Left lobe of liver (tissue), 2 donors: ENCODE results near the gene ZFYVE26. TPM values are rescaled to one million over a fixed set of nuclear protein-coding genes. Genes with fewer than 3 reads are reported as not detected.

Experiments
- ATAC-seq: fragments of 200-7000 bp; cut with Tn5 transposase; one replicate; pipeline ENCODE4 v1.9.1; 2020; ENCODE audit warnings: mild to moderate bottlenecking, moderate library complexity
- DNase-seq: peaks from one replicate; pipeline ENCODE4 v3.0.0-alpha.2; 2020; ENCODE audit warnings: low spot score
- total RNA-seq: library from RNA; stranded (reverse); gene quantifications from one replicate; pipeline ENCODE4 v1.2.1, GENCODE V29; 2021
- donor health status: DM: no; HTN: no; CAD: no; lungs with moderate emphysema.
- donor health status: DM: no; HTN: yes; CAD: no.

The ZFYVE26 gene
- total RNA-seq, 1 donor from 2014 or later, result 9.9 TPM

DNA sequence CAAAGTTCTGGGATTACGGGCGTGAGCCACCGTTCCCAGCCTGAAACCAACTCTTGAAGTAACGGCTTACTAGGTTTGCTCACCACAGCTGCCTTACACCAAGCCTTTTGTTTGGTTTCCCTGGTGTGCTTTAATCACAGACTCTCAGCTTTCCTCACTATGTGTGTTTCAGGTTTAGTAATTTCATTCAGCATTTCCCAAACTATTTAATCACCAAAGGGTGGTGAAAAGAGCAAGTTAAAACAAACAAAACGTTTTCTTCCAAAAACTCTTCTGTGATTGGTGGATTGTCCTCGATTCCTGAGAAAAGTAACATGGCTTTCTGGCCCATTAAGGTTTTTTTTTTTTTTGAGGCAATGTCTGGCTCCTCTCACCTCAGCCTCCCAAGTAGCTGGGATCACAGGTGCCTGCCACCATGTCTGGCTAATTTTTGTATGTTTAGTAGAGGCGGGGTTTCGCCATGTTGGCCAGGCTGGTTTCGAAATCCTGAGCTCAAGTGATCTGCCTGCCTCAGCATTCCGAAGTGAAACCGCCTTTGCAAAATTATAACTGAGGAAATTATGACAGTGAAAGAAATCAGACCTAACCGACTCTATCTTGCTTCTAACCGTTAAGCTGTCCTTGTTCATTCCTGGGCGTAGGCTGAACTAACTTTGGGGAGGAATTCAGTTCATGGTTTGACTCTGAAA, 1.5 kb upstream of the ZFYVE26 start:
- no peak for DNase-seq
- ATAC-seq, result no peak

DNA sequence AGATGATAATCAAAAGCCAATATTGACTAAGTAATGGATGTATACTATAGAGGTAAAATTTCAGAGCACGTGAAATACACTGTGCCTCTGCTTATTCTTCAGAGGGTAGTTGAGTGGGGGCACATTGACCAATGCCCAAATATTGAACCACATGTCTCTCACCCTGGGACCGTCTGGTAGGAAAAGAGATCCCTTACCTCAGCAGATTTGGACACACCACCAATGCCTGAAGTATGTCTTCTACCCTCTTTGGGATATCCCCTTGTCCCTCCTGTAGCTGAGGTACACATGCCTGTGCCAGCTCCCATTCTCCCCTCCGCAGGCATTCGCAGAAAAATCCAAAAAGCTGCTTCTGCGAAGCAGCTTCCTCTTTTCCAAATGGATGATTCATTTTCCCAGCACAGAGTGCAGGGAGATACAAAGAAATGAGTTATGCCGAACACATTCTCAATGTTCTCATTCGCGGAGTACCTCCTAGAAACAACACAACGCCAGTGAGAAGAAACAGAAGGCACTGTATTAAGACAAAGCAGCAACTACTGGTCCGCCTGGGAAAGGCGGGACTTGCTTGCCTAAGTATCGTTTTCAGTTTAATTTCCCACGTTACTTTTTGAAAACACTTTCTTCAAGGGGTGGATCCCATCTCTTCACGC, 691 bp downstream of the ZFYVE26 start:
- ATAC-seq (no peak), DNase-seq (no peak)

GRCh38 chr14:67814821-67815220, 1.6 kb downstream of the ZFYVE26 start:
- ATAC-seq (no peak), DNase-seq (no peak)

DNA sequence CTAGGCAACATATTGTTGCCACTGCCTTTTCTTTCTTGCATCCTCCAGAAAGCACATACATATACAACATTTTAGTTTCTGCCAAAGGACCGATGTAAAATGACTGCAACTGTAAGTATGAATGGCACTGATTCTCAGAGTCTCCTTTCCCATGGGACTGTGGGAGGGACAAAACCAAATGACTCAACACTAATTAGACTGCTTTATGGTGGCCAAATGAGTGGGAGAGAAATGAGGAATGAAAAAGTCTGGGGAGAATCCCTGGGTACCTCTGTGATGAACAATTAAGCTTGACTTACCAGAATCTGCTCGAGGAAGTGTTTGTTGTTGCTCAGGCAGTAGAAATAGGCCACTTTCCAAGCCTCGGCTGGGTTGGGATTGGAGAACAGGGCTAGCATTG, 10.1 kb downstream of the ZFYVE26 start:
- ATAC-seq (no peak), DNase-seq (no peak)

- ATAC-seq, result no peak
- no peak for DNase-seq
Measured at GRCh38 chr14:67800743-67801142, 15.6 kb downstream of the ZFYVE26 start.

GRCh38 chr14:67798731-67799130, 17.7 kb downstream of the ZFYVE26 start:
- DNase-seq (no peak), ATAC-seq (no peak)

DNA sequence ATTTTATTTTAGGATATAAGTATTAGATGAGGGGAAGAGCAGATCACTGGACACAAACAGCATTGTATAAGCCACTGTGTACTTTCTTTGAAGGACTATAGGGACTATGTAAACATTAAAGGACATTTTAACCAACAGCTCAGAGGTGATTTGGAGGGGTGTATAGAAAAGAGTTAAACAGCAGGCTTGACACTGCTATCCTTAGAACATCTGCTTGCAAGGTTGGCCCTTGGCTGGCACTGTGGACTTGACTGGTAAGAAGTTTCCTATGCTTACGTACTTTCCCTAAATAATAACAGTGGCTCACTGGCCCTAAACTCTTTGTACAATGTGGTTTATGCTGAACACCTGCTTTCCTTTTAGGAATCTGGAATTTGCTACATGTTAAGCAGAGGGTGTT, 28.7 kb downstream of the ZFYVE26 start:
- ATAC-seq (no peak), DNase-seq (no peak)

GRCh38 chr14:67785270-67786109, 30.9 kb downstream of the ZFYVE26 start:
- no peak for ATAC-seq
- no peak for DNase-seq

DNA sequence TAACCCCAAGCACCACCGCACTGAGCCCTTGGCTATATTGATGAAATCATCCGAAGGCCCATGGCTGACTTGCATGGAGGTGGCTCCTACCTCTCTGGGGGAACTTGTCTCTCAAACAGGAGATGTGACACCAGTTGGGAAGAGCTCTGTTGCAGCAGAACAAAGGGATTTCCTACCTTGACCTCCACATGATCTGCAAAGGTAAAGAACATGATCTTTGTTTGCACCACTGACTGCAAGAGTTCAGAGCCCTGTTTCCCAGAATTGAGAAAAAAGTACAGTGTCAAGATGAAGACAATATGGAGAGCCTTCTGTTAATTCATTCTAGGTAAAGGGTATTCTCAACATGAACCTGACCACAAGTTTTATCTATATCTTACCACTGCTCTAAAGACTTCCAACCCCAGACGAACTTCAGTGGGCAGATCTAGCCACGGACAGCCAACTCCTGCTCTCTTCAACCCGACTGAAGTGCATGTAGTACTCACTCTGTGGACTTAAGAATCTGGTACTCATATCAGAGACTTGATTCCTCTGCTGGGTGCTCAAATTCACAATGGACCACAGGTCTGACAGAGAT, 32.1 kb downstream of the ZFYVE26 start:
- DNase-seq (no peak), ATAC-seq (no peak)

- ATAC-seq (no peak), DNase-seq (no peak)
Measured at GRCh38 chr14:67782090-67782489, 34.3 kb downstream of the ZFYVE26 start.

GRCh38 chr14:67778792-67779191, 37.6 kb downstream of the ZFYVE26 start:
- DNase-seq (no peak), ATAC-seq (no peak)

- ATAC-seq (no peak), DNase-seq (no peak)
Measured at GRCh38 chr14:67776653-67777322, 39.6 kb downstream of the ZFYVE26 start.

DNA sequence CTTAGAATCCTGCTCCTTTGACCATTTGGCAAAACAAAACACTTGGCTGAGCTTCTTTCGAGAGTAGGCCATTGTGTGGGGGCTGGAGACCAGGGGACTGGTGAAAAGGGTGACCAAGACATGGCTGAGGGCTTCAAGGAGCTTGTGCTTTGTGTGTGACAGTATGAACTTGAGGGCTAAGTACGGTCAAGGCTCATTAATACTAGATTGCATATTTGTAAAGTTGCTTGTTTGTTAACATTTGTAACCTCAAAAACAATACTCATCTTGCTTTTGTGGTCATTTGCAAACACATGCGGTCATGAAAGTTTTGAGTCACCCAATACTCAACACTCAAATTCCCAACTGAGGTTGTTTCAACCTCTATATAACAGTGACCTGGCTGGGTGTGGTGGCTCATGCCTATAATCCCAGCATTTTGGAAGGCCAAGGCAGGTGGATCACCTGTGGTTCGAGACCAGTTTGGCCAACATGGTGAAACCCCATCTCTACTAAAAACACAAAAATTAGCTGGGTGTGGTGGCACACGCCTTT, 42.5 kb downstream of the ZFYVE26 start:
- DNase-seq (no peak), ATAC-seq (no peak)

DNA sequence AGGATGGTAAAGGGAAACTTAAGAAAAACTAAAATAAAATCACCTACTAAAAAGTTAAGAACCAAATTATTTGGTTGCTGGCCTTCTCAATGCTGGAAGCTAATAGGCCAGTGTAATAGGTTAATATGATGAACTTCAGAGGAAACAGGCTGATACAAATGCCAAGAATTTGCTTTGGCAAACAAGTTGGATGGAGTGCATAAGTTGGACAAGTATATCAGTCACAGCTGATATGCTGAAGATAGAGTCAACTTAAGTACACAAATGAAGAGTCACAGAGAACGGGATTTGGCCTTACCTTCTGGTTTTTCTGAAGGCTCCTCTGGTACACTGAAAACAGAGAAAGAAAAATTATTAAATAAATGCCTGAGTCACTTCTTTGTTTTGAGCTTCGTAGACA, 48.2 kb downstream of the ZFYVE26 start:
- DNase-seq, result no peak
- ATAC-seq, result peak; percentile 50

- ATAC-seq (peak; percentile 57), DNase-seq (no peak)
Measured at GRCh38 chr14:67766035-67766680, 50.2 kb downstream of the ZFYVE26 start.

DNA sequence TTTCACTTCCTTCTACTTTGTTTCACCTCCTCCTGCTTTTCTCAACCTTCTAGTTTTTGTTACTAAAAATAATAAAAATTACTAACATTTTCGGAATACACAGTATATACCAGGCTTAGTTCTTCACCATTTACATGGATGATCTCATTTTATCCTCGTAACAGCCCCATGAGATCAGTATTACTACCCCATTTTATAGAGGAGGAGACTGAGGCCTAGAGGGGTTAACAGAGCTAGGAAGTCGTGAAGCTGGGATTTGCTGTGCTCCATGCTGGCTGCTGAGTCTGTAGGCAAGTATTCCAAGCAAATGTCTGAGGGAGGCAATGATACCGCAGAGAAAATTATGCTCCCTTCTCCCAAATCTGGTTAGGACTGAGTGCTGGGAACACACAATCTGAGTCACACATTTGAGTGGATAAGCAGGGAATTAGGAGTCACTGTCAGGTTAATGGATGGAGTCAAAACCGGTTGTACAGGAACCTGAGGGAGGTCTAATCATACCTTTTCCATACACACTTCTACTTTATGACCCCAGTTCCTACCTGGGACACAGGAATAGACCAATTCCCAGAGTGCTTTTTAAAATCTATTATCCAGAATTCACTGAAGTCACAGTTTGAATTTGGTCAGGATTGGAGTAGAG, 51.1 kb downstream of the ZFYVE26 start:
- DNase-seq (no peak), ATAC-seq (no peak)

GRCh38 chr14:67764496-67764895, 51.9 kb downstream of the ZFYVE26 start:
- DNase-seq, result no peak
- ATAC-seq, result no peak

DNA sequence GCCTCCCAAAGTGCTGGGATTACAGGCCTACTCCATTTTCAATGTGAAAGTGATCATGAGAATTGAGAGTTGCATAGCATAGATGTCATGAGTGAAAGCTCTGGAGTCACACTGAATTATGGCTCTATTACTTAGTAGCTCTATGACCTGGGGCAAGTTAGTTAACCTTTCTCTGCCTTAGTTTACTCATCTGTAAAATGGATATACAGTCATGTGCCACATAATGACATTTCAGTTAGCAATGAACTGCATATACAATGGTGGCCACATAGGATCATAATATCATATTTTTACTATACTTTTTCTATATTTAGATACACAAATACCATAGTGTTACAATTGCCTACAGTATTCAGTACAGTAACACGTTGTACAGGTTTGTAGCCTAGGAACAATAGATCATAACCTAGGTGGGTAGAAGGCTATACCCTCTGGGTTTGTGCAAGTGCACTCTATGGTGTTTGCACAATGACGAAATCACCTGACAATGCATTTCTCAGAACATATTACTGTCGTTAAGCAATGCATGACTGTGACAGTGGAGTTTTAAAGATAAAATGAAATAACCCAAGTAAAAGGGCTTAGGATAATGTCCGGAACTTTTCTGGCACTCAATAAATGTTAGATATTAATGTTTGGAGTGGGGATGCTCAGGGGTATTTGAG, 53.1 kb downstream of the ZFYVE26 start:
- DNase-seq (no peak), ATAC-seq (peak; percentile 40)

- ATAC-seq, result no peak
- DNase-seq, result no peak
Measured at GRCh38 chr14:67762051-67762450, 54.3 kb downstream of the ZFYVE26 start.
